Measurements from ENCODE around the gene GPC6. TPM values are rescaled to one million over a fixed set of nuclear protein-coding genes. Genes with fewer than 3 reads are reported as not detected.
A peak's percentile ranks its signal among the peaks of the same experiment; 100 is the strongest.

Gene GPC6
- total and polyA plus RNA-seq, 2 experiments from 2014 or later: 14.4 to 43.3 TPM

DNA sequence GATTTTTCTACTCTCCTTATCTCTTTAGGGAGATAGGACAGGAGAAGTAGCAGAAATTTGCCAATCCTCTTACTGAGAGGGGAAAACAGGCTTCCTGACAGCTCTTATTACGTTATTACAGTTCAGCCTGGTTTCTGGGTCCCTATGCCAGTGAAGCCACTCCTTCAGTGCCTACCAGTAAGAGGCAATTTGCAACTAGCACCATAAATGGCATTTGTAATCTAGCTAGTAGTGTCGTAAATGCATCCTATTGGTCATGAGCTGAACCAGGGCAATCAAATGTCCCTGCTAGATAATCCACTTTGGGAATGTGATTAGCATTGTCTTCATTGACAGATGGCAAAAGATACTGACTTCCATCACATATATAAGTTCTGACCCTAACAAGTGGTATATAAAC is 824.1 kb downstream of the GPC6 start:
- no peaks in the 10 kb centered on the region for H3K36me3 ChIP-seq
- TF ChIP-seq, protein P1, sequence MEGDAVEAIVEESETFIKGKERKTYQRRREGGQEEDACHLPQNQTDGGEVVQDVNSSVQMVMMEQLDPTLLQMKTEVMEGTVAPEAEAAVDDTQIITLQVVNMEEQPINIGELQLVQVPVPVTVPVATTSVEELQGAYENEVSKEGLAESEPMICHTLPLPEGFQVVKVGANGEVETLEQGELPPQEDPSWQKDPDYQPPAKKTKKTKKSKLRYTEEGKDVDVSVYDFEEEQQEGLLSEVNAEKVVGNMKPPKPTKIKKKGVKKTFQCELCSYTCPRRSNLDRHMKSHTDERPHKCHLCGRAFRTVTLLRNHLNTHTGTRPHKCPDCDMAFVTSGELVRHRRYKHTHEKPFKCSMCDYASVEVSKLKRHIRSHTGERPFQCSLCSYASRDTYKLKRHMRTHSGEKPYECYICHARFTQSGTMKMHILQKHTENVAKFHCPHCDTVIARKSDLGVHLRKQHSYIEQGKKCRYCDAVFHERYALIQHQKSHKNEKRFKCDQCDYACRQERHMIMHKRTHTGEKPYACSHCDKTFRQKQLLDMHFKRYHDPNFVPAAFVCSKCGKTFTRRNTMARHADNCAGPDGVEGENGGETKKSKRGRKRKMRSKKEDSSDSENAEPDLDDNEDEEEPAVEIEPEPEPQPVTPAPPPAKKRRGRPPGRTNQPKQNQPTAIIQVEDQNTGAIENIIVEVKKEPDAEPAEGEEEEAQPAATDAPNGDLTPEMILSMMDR (IDR thresholded peaks at IDR 0.05; ENCODE audit: low read depth, low read length): no peak
- DNase-seq (ENCODE audit: low read depth in 1 of 2, low spot score in 1 of 2): no peak
- peaks cover 33% of the 10 kb centered on the region for H3K4me1 ChIP-seq (ENCODE audit: low read depth)
- no peak overlapping the region for H3K4me3 ChIP-seq
- H3K27me3 ChIP-seq: no peaks in the 10 kb centered on the region
- no peak overlapping the region for H3K27ac ChIP-seq
- H3K9me3 ChIP-seq (ENCODE audit: low read depth): no peaks in the 10 kb centered on the region

DNA sequence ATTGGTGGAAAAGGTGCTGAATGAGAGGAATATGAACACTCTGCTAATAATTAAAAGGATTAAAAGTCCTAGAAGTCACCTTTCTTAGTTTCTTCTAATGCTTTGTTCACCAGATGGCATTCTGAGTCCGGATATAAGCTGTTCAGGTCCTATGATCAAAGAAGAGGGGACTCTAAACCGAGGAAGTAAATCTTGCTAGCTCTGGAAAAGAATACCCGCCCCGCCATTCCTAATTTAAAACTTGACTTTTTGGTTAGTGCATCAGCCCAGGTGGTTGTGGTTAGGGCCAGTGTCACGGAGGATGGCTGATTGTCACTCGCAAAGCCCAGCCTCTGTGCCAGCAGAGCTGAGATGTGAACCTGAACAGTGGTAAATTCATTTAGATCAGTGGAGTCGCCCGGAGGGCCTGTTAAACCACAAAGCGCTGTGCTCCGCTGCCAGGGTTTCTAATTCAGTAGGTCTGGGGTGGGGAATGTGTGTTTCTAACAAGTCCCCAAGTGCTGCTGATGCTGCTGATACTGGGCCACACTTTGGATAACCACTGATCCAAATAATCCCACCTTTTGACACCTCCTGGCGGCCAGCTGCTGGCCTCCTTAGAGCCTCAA is 827.5 kb downstream of the GPC6 start:
- TF ChIP-seq, protein P1 (IDR thresholded peaks at IDR 0.05; ENCODE audit: low read depth, low read length): no peak
- peak in 1 of 2 donors; percentile 47 for DNase-seq (ENCODE audit: low read depth in 1 of 2, low spot score in 1 of 2)
- Histone ChIP-seq H3K27me3 (no peaks in the 10 kb centered on the region), H3K4me3 (no peak overlapping the region), H3K9me3 (ENCODE audit: low read depth) (no peaks in the 10 kb centered on the region), H3K27ac (no peak overlapping the region), H3K4me1 (ENCODE audit: low read depth) (peaks cover 40% of the 10 kb centered on the region), H3K36me3 (no peaks in the 10 kb centered on the region)

DNA sequence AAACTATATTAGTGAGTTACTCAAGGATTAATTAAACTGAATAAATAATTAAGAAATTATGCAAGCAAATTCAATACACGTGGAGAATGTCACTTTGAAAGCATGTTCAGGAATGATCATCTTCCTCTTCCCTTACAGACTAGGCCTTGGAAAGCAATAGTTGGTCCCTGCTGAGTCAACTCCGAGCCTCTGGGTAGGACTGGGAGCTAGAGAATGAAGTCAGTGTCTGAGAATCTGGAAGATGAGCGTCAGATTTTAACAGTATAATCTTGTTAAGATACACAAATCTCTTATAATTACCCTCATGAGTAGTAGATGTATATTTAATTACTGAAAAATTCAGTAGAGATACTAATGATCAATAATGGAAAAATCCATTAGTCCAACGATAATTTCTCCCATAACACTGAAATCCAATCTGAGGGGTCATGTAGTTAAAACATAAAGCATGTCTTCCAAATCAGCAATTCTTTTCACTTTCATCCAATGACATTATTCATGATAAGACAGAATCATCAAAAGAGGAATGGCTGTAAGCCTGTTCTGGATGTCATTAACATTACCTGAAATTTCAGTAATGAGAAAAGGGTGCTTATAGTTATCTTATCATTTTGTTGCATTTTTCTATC is 829.9 kb downstream of the GPC6 start:
- Histone ChIP-seq H3K9me3 (ENCODE audit: low read depth) (no peaks in the 10 kb centered on the region), H3K27ac (no peak overlapping the region), H3K4me3 (no peak overlapping the region), H3K27me3 (no peaks in the 10 kb centered on the region), H3K36me3 (no peaks in the 10 kb centered on the region), H3K4me1 (ENCODE audit: low read depth) (peaks cover 30% of the 10 kb centered on the region)
- no peak for DNase-seq (ENCODE audit: low read depth in 1 of 2, low spot score in 1 of 2)
- TF ChIP-seq, protein P1 (IDR thresholded peaks at IDR 0.05; ENCODE audit: low read depth, low read length): no peak

- no peaks in the 10 kb centered on the region for H3K27me3 ChIP-seq
- H3K9me3 ChIP-seq (ENCODE audit: low read depth): no peaks in the 10 kb centered on the region
- H3K27ac ChIP-seq: no peak overlapping the region
- H3K4me1 ChIP-seq (ENCODE audit: low read depth): peaks cover 18% of the 10 kb centered on the region
- no peak overlapping the region for H3K4me3 ChIP-seq
- H3K36me3 ChIP-seq: no peaks in the 10 kb centered on the region
- DNase-seq (ENCODE audit: low read depth in 1 of 2, low spot score in 1 of 2): peak in 1 of 2 donors; percentile 29
- TF ChIP-seq, protein P1 (IDR thresholded peaks at IDR 0.05; ENCODE audit: low read depth, low read length): no peak
Observed at GRCh38 chr13:94057618-94058186, 831.1 kb downstream of the GPC6 start.

DNA sequence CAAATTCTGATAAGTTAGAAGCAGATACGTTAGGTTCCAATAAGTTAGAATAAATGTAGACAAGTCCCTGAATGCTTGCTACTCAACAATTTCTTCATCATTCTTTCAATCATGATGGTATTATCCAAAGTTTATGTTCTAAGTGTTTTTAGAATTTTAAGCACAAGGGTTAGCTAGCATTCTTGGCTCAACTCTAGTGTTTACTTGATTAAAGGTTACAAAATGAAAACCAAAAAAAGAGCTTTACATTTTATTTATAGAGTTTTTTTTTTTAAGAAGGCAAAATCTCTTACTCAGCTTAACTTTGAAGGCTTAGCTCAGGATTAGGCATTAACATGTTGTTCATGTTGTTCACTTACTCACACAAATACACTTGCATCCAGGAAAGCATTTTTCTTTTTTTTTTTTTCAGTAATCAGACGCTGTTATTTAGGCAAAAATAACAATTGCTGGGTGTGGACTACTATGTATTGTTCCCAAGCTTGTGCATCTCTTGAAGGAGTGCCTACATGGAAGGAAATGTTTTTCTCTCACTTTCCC is 832.3 kb downstream of the GPC6 start:
- TF ChIP-seq, protein P1 (IDR thresholded peaks at IDR 0.05; ENCODE audit: low read depth, low read length): no peak
- peaks cover 13% of the 10 kb centered on the region for H3K4me1 ChIP-seq (ENCODE audit: low read depth)
- H3K27me3 ChIP-seq: no peaks in the 10 kb centered on the region
- DNase-seq (ENCODE audit: low read depth in 1 of 2, low spot score in 1 of 2): no peak
- H3K4me3 ChIP-seq: no peak overlapping the region
- H3K27ac ChIP-seq: no peak overlapping the region
- no peaks in the 10 kb centered on the region for H3K36me3 ChIP-seq
- H3K9me3 ChIP-seq (ENCODE audit: low read depth): no peaks in the 10 kb centered on the region
